GM12892 (cell line): ENCODE results near the gene ZSCAN23.
"Not testable (repeated sequence)": the region's sequence is repeated elsewhere in the genome, so short reads cannot be mapped to it uniquely, and the experiment has no call there.

ENCODE experiments used
- POLR2A ChIP-seq: IDR thresholded peaks from 2 replicates; pipeline ENCODE4 v1.6.1; 2011; ENCODE audit warnings: low read depth, low read length, control low read depth
- POLR2AphosphoS5 ChIP-seq: IDR thresholded peaks from 2 replicates; pipeline ENCODE4 v1.6.1; 2011; ENCODE audit warnings: low read depth, low read length, control low read depth
- TAF1 ChIP-seq: IDR thresholded peaks from 2 replicates; pipeline ENCODE4 v1.6.1; 2011; ENCODE audit warnings: low read depth, mild to moderate bottlenecking, control low read depth, low read length, borderline replicate concordance

- TF ChIP-seq POLR2AphosphoS5, POLR2A, TAF1: not testable (repeated sequence)
These were observed 4.2 kb upstream of the ZSCAN23 start for GRCh38 chr6:28447512-28447906.
